Measurements from ENCODE around the gene TMCC2. TPM values are rescaled to one million over a fixed set of nuclear protein-coding genes. Genes with fewer than 3 reads are reported as not detected.

Gene TMCC2
- total RNA-seq, 2 donors from 2014 or later = 1.5 to 10.6 TPM

DNA sequence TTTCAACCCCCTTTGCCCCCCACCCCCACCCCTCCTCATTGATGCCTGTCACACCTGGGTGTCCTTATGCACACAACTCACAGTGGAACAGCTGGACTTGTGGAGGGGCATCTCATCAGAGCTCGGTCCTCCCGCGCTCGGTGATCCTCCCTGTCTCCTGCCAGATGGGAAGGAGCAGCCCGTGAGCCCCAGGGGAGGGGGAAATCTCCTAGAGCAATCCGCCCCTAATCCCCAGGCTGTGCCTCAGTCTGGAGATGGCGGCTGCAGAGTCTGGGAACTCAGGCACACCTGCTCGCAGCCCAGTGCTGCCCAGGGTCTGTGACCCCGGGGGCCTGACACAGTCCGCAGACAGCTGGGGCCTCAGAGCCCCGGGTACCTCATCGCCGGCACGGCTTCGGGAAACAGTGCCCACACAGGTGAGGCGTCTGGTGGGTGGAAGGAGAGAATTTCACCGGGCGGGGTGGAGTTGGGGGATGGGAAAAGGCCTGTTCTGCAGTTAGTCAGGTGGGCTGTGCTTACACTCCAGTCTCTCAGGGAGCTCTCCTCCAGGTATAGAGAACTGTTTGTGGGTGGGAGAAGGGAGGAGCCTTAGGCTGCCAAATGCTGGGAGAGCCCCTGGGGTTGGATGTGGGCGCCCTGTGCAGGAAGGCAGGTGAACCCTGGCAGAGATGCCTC is 29.3 kb downstream of the TMCC2 start:
- TF ChIP-seq POLR2A (IDR thresholded peaks at IDR 0.05) (no peak), POLR2AphosphoS5 (IDR thresholded peaks at IDR 0.05) (no peak)
- TF ChIP-seq, protein P1, sequence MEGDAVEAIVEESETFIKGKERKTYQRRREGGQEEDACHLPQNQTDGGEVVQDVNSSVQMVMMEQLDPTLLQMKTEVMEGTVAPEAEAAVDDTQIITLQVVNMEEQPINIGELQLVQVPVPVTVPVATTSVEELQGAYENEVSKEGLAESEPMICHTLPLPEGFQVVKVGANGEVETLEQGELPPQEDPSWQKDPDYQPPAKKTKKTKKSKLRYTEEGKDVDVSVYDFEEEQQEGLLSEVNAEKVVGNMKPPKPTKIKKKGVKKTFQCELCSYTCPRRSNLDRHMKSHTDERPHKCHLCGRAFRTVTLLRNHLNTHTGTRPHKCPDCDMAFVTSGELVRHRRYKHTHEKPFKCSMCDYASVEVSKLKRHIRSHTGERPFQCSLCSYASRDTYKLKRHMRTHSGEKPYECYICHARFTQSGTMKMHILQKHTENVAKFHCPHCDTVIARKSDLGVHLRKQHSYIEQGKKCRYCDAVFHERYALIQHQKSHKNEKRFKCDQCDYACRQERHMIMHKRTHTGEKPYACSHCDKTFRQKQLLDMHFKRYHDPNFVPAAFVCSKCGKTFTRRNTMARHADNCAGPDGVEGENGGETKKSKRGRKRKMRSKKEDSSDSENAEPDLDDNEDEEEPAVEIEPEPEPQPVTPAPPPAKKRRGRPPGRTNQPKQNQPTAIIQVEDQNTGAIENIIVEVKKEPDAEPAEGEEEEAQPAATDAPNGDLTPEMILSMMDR (IDR thresholded peaks at IDR 0.05) = no peak
- no peak for DNase-seq (ENCODE audit: low spot score)

DNA sequence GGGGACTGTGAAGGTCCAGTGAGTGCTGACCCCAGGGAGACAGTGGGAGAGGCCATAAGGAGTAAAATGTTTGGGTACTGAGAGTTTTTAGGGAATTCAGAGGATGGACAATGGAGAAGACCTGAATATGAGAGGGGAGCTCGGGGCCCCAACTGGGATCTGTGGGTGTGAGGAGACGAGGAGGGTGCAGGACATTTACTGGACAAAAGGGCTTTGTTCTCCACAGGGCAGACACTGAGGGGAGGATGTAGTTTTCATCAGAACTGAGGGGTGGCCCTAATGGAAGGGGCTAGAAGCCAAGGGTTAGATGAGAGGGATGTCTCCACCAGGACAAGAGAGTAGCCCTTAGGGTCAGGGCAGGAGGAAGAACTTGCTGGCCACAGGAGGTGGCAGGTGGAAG is 30.0 kb downstream of the TMCC2 start:
- Histone ChIP-seq H3K9me3 (no peaks in the 10 kb centered on the region), H3K36me3 (no peaks in the 10 kb centered on the region), H3K4me1 (replicated peaks) (no peaks in the 10 kb centered on the region), H3K27ac (no peak overlapping the region), H3K27me3 (replicated peaks; ENCODE audit: insufficient read depth) (no peaks in the 10 kb centered on the region), H3K4me3 (no peak overlapping the region)
- WGBS = 84% methylated on average over 2 of the region's 2 CpGs
- TF ChIP-seq POLR2AphosphoS5 (IDR thresholded peaks at IDR 0.05) = no peak
- no peak for TF ChIP-seq POLR2A (IDR thresholded peaks at IDR 0.05)
- TF ChIP-seq, protein P1 (IDR thresholded peaks at IDR 0.05) = no peak
- intact Hi-C loops (cut with DNase I) = loop anchor here (2.0 to 5.0 kb wide), 4 partner anchors 29 to 280 kb away; partner anchors contain the start of gene RBBP5
- no peak for DNase-seq (ENCODE audit: low spot score)

More for the DNA sequence above, 29.3 kb downstream of the TMCC2 start:
- WGBS = 93% methylated on average over 19 of the region's 19 CpGs
- H3K9me3 ChIP-seq = no peaks in the 10 kb centered on the region
- H3K27ac ChIP-seq = no peak overlapping the region
- H3K4me3 ChIP-seq = no peak overlapping the region
- no peaks in the 10 kb centered on the region for H3K27me3 ChIP-seq (replicated peaks; ENCODE audit: insufficient read depth)
- H3K4me1 ChIP-seq (replicated peaks) = no peaks in the 10 kb centered on the region
- intact Hi-C loops (cut with DNase I) = loop anchor here (2.0 to 5.0 kb wide), 4 partner anchors 28 to 280 kb away; partner anchors contain the start of gene RBBP5
- H3K36me3 ChIP-seq = no peaks in the 10 kb centered on the region

DNA sequence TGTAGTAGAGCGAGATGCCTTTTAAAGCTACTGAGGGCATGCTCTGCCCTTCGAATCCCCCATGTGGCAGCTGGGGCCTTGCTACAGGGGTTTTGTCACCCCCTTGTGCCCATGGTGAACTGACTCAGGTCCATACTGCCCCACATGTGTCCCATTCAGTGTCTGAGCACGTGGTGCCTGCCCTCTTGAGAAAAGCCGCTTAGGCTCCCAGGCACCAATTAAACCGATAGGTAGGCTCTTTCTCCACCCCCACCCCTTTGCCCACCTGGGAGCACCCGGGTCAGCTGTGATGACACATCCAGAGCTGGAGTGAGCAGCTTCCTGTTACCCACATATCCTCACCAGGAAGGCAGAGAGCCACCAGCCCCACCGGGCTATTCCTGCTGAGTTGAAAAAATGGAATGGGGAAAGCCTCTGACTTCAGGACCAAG is 30.5 kb downstream of the TMCC2 start:
- Histone ChIP-seq H3K9me3 (no peaks in the 10 kb centered on the region), H3K4me3 (no peak overlapping the region), H3K36me3 (no peaks in the 10 kb centered on the region), H3K4me1 (replicated peaks) (no peaks in the 10 kb centered on the region), H3K27me3 (replicated peaks; ENCODE audit: insufficient read depth) (no peaks in the 10 kb centered on the region), H3K27ac (no peak overlapping the region)
- no peak for DNase-seq (ENCODE audit: low spot score)
- intact Hi-C loops (cut with DNase I) = loop anchor here (5.0 kb wide), 3 partner anchors 116 to 281 kb away; partner anchors contain the start of gene RBBP5
- WGBS = 78% methylated on average over 7 of the region's 7 CpGs
- no peak for TF ChIP-seq POLR2AphosphoS5 (IDR thresholded peaks at IDR 0.05)
- no peak for TF ChIP-seq POLR2A (IDR thresholded peaks at IDR 0.05)
- TF ChIP-seq, protein P1 (IDR thresholded peaks at IDR 0.05) = no peak

DNA sequence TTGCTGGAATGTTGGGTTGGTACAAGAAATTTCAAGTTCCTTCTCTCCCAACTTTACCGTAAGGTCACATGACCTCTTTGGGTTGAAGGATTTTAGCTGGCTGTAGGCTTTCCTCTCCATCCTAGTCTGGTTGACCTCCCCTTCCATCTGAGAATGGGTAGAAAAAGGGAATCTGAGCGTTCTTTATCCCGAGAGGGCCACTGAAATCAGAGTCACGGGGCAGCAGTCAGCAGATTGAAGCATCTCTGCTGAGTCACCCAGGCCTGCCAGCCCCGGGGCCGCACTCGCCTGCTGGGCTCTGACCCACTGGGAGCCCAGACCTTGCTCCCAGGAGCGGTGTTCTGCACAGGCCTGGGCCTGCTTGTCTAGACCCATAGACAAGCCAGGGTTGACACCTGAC is 31.0 kb downstream of the TMCC2 start:
- no peaks in the 10 kb centered on the region for H3K36me3 ChIP-seq
- TF ChIP-seq POLR2AphosphoS5 (IDR thresholded peaks at IDR 0.05) (no peak), POLR2A (IDR thresholded peaks at IDR 0.05) (no peak)
- TF ChIP-seq, protein P1 (IDR thresholded peaks at IDR 0.05) = no peak
- DNase-seq (ENCODE audit: low spot score) = no peak
- intact Hi-C loops (cut with DNase I) = loop anchor here (5.0 kb wide), 3 partner anchors 116 to 281 kb away; partner anchors contain the start of gene RBBP5
- H3K9me3 ChIP-seq = no peaks in the 10 kb centered on the region
- WGBS = 92% methylated on average over 8 of the region's 8 CpGs
- no peaks in the 10 kb centered on the region for H3K4me1 ChIP-seq (replicated peaks)
- H3K27ac ChIP-seq = no peak overlapping the region
- no peak overlapping the region for H3K4me3 ChIP-seq
- no peaks in the 10 kb centered on the region for H3K27me3 ChIP-seq (replicated peaks; ENCODE audit: insufficient read depth)

Data from prostate gland (tissue), 2 donors.